ENCODE results near the gene LHX4.

DNA sequence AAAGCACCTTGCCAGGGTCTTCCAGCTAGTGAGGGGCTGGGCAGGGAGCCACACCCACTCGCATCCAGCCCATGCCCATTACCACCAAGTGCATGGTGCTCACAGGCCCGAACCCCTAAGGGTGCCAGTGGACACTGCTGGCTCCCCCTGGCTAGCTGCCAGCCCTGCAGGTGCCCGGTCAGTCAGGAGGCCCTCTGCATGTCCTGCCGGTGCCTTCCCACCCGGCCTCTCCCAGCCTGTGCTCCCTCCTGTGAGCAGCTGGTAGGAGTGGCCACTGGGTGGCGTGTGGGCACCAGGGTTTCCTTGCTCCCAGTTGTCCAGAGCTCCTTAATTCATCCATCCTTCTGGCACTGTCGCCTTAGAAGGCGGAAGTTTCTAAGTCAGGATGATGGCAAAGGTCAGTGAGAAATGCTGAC lies 42.0 kb upstream of the LHX4 start:
- TF ChIP-seq CTCF (IDR thresholded peaks at IDR 0.05) (peak in 1 of 2 donors; percentile 47), POLR2AphosphoS5 (IDR thresholded peaks at IDR 0.05) (no peak)

All from suprapubic skin (tissue), 3 donors.